ENCODE results near the gene IL10RA. TPM values are rescaled to one million over a fixed set of nuclear protein-coding genes. Genes with fewer than 3 reads are reported as not detected.

The IL10RA gene
- total RNA-seq, 1 experiment from 2014 or later = not detected

GRCh38 chr11:118000850-118001228 is 14.6 kb downstream of the IL10RA start:
- Histone ChIP-seq H3K9me3 (ENCODE audit: low read length) (no peaks in the 10 kb centered on the region), H3K27me3 (ENCODE audit: low read length) (peaks cover 48% of the 10 kb centered on the region), H2AFZ (ENCODE audit: low read length) (no peak overlapping the region), H3K4me3 (ENCODE audit: low read length) (no peak overlapping the region), H3K4me2 (ENCODE audit: low read length) (no peak overlapping the region), H3K79me2 (ENCODE audit: low read length) (no peaks in the 10 kb centered on the region), H3F3A (ENCODE audit: low read length, unreplicated experiment) (no peaks in the 10 kb centered on the region), H3K9ac (ENCODE audit: low read length) (no peak overlapping the region), H3K9me2 (replicated peaks; ENCODE audit: low read length) (no peaks in the 10 kb centered on the region), H3K36me3 (ENCODE audit: low read depth, low read length) (no peaks in the 10 kb centered on the region), H3K27ac (ENCODE audit: low read length) (no peak overlapping the region), H4K20me1 (ENCODE audit: low read length) (no peaks in the 10 kb centered on the region), H3K4me1 (ENCODE audit: insufficient read depth, low read length) (no peaks in the 10 kb centered on the region)
- BruUV-seq (replicated peaks) = no TSS peak
- DNase-seq (no peak), ATAC-seq (no peak)
- ChIA-PET POLR2A (ENCODE audit: unreplicated experiment) (no interaction called here), CTCF (no interaction called here)
- no peak for TF ChIP-seq CTCF (conservative IDR thresholded peaks at IDR 0.05; ENCODE audit: low read depth, low read length)
- no peak for TF ChIP-seq EZH2 (IDR thresholded peaks at IDR 0.05; ENCODE audit: low read length, unreplicated experiment)
- no peak for TF ChIP-seq EZH2phosphoT487 (IDR thresholded peaks at IDR 0.05; ENCODE audit: borderline replicate concordance, low read length)
- intact Hi-C loops (cut with micrococcal nuclease) = no loop called here

- POLR2A ChIA-PET (ENCODE audit: unreplicated experiment) = no interaction called here
- no peak overlapping the region for H3K4me2 ChIP-seq (ENCODE audit: low read length)
- H3K4me1 ChIP-seq (ENCODE audit: insufficient read depth, low read length) = no peaks in the 10 kb centered on the region
- no peaks in the 10 kb centered on the region for H3F3A ChIP-seq (ENCODE audit: low read length, unreplicated experiment)
- H4K20me1 ChIP-seq (ENCODE audit: low read length) = no peaks in the 10 kb centered on the region
- no peaks in the 10 kb centered on the region for H3K79me2 ChIP-seq (ENCODE audit: low read length)
- intact Hi-C loops (cut with micrococcal nuclease) = no loop called here
- H2AFZ ChIP-seq (ENCODE audit: low read length) = no peak overlapping the region
- no peaks in the 10 kb centered on the region for H3K36me3 ChIP-seq (ENCODE audit: low read depth, low read length)
- H3K9ac ChIP-seq (ENCODE audit: low read length) = no peak overlapping the region
- BruUV-seq (replicated peaks) = no TSS peak
- no peak for ATAC-seq
- TF ChIP-seq EZH2phosphoT487 (IDR thresholded peaks at IDR 0.05; ENCODE audit: borderline replicate concordance, low read length) = no peak
- no peak for TF ChIP-seq CTCF (conservative IDR thresholded peaks at IDR 0.05; ENCODE audit: low read depth, low read length)
- TF ChIP-seq EZH2 (IDR thresholded peaks at IDR 0.05; ENCODE audit: low read length, unreplicated experiment) = no peak
- DNase-seq = no peak
- H3K4me3 ChIP-seq (ENCODE audit: low read length) = no peak overlapping the region
- CTCF ChIA-PET = no interaction called here
- no peak overlapping the region for H3K27ac ChIP-seq (ENCODE audit: low read length)
- peaks cover 52% of the 10 kb centered on the region for H3K27me3 ChIP-seq (ENCODE audit: low read length)
- no peaks in the 10 kb centered on the region for H3K9me3 ChIP-seq (ENCODE audit: low read length)
- H3K9me2 ChIP-seq (replicated peaks; ENCODE audit: low read length) = no peaks in the 10 kb centered on the region
Observed at GRCh38 chr11:118001494-118001971, 15.3 kb downstream of the IL10RA start.

GRCh38 chr11:118002010-118002540 is 15.9 kb downstream of the IL10RA start:
- DNase-seq (no peak), ATAC-seq (no peak)
- Histone ChIP-seq H3K79me2 (ENCODE audit: low read length) (no peaks in the 10 kb centered on the region), H3K4me1 (ENCODE audit: insufficient read depth, low read length) (no peaks in the 10 kb centered on the region), H3K9me3 (ENCODE audit: low read length) (no peaks in the 10 kb centered on the region), H3K27ac (ENCODE audit: low read length) (no peak overlapping the region), H3K4me2 (ENCODE audit: low read length) (no peak overlapping the region), H3K36me3 (ENCODE audit: low read depth, low read length) (no peaks in the 10 kb centered on the region), H2AFZ (ENCODE audit: low read length) (no peak overlapping the region), H3F3A (ENCODE audit: low read length, unreplicated experiment) (no peaks in the 10 kb centered on the region), H3K9me2 (replicated peaks; ENCODE audit: low read length) (no peaks in the 10 kb centered on the region), H4K20me1 (ENCODE audit: low read length) (no peaks in the 10 kb centered on the region), H3K4me3 (ENCODE audit: low read length) (no peak overlapping the region), H3K27me3 (ENCODE audit: low read length) (peaks cover 57% of the 10 kb centered on the region), H3K9ac (ENCODE audit: low read length) (no peak overlapping the region)
- ChIA-PET POLR2A (ENCODE audit: unreplicated experiment) (no interaction called here), CTCF (no interaction called here)
- BruUV-seq (replicated peaks) = no TSS peak
- intact Hi-C loops (cut with micrococcal nuclease) = no loop called here
- no peak for TF ChIP-seq EZH2phosphoT487 (IDR thresholded peaks at IDR 0.05; ENCODE audit: borderline replicate concordance, low read length)
- no peak for TF ChIP-seq CTCF (conservative IDR thresholded peaks at IDR 0.05; ENCODE audit: low read depth, low read length)
- TF ChIP-seq EZH2 (IDR thresholded peaks at IDR 0.05; ENCODE audit: low read length, unreplicated experiment) = no peak
